Hepatocyte (in vitro differentiated cells): ENCODE results near the gene UBQLN1. TPM values are rescaled to one million over a fixed set of nuclear protein-coding genes. Genes with fewer than 3 reads are reported as not detected.

ENCODE experiments used
- DNase-seq: peaks from one replicate; pipeline ENCODE4 v3.0.0-alpha.2; 2016; ENCODE audit warnings: low spot score
- H2AFZ ChIP-seq: fragments of 200-600 bp; sonication (generic); 2 replicates; pipeline ENCODE4 v1.6.0; 2016; ENCODE audit warnings: antibody characterized with exemption, mild to moderate bottlenecking
- H3K27ac ChIP-seq: fragments of 200-600 bp; sonication (generic); 2 replicates; pipeline ENCODE4 v1.5.1; 2016; ENCODE audit warnings: mild to moderate bottlenecking
- H3K27me3 ChIP-seq: fragments of 200-600 bp; sonication (generic); 2 replicates; pipeline ENCODE4 v1.6.1; 2016
- H3K36me3 ChIP-seq: fragments of 200-600 bp; sonication (generic); replicated peaks from 2 replicates; pipeline ENCODE4 v1.5.1; 2016; ENCODE audit warnings: low read depth; ENCODE audit not compliant: insufficient read depth
- H3K4me1 ChIP-seq: fragments of 200-600 bp; sonication (generic); 2 replicates; pipeline ENCODE4 v1.5.1; 2016; ENCODE audit warnings: mild to moderate bottlenecking, moderate library complexity; ENCODE audit not compliant: insufficient read depth
- H3K4me2 ChIP-seq: fragments of 200-600 bp; sonication (generic); 2 replicates; pipeline ENCODE4 v1.6.0; 2016
- H3K4me3 ChIP-seq: fragments of 200-600 bp; sonication (generic); 2 replicates; pipeline ENCODE4 v1.5.1; 2016; ENCODE audit warnings: mild to moderate bottlenecking
- H3K79me2 ChIP-seq: fragments of 200-600 bp; sonication (generic); 2 replicates; pipeline ENCODE4 v1.6.0; 2017; ENCODE audit warnings: mild to moderate bottlenecking
- H3K9me2 ChIP-seq: fragments of 200-600 bp; sonication (generic); replicated peaks from 2 replicates; pipeline ENCODE4 v1.6.0; 2017; ENCODE audit warnings: mild to moderate bottlenecking; ENCODE audit not compliant: insufficient read depth
- H3K9me3 ChIP-seq: fragments of 200-600 bp; sonication (generic); 2 replicates; pipeline ENCODE4 v1.5.1; 2016; ENCODE audit warnings: low read depth, mild to moderate bottlenecking
- H4K20me1 ChIP-seq: fragments of 200-600 bp; sonication (generic); 2 replicates; pipeline ENCODE4 v1.6.0; 2016; ENCODE audit warnings: mild to moderate bottlenecking; ENCODE audit not compliant: insufficient read depth, poor library complexity, severe bottlenecking
- EZH2 ChIP-seq: fragments of 200-600 bp; sonication (generic); IDR thresholded peaks from 2 replicates; pipeline ENCODE4 v1.6.1; 2016; ENCODE audit warnings: antibody characterized with exemption, mild to moderate bottlenecking, borderline replicate concordance
- EZH2phosphoT487 ChIP-seq: fragments of 200-600 bp; sonication (generic); IDR thresholded peaks from one replicate; pipeline ENCODE4 v1.6.1; 2018; ENCODE audit warnings: antibody characterized with exemption, mild to moderate bottlenecking, low read depth, moderate library complexity; ENCODE audit not compliant: unreplicated experiment, severe bottlenecking
- WGBS: methylation state at CpG from one replicate; pipeline ENCODE4 v1.1.6; 2016; ENCODE audit warnings: low lambda C conversion rate; ENCODE audit errors: missing lambda C conversion rate; 5-methylcytosine and 5-hydroxymethylcytosine counted together
- polyA plus RNA-seq: library from polyadenylated mRNA; unstranded; fragments of >200 nt; fragmentation: Nextera tagmentation; extraction: Ambion mirVana; gene quantifications from 2 replicates; pipeline ENCODE4 v1.2.1, GENCODE V29; 2016
- total RNA-seq: library from RNA; depleted of rRNA; stranded (reverse); fragments of >200 nt; gene quantifications from 2 replicates; pipeline ENCODE4 v1.2.3, GENCODE V29; 2014
- TF ChIP-seq, protein P1 (sequence below): fragments of 200-600 bp; sonication (generic); IDR thresholded peaks from 2 replicates; pipeline ENCODE4 v1.5.1; 2016; ENCODE audit warnings: antibody characterized with exemption, mild to moderate bottlenecking; ENCODE audit not compliant: poor library complexity

UBQLN1 gene
- total and polyA plus RNA-seq, 2 experiments from 2014 or later = 42.6 to 97.1 TPM

- no peak overlapping the region for H2AFZ ChIP-seq
- no peak overlapping the region for H3K4me2 ChIP-seq
- H4K20me1 ChIP-seq = no peaks in the 10 kb centered on the region
- H3K4me1 ChIP-seq = no peaks in the 10 kb centered on the region
- no peaks in the 10 kb centered on the region for H3K9me2 ChIP-seq
- H3K36me3 ChIP-seq = peaks cover 7% of the 10 kb centered on the region
- no peaks in the 10 kb centered on the region for H3K27me3 ChIP-seq
- TF ChIP-seq, protein P1, sequence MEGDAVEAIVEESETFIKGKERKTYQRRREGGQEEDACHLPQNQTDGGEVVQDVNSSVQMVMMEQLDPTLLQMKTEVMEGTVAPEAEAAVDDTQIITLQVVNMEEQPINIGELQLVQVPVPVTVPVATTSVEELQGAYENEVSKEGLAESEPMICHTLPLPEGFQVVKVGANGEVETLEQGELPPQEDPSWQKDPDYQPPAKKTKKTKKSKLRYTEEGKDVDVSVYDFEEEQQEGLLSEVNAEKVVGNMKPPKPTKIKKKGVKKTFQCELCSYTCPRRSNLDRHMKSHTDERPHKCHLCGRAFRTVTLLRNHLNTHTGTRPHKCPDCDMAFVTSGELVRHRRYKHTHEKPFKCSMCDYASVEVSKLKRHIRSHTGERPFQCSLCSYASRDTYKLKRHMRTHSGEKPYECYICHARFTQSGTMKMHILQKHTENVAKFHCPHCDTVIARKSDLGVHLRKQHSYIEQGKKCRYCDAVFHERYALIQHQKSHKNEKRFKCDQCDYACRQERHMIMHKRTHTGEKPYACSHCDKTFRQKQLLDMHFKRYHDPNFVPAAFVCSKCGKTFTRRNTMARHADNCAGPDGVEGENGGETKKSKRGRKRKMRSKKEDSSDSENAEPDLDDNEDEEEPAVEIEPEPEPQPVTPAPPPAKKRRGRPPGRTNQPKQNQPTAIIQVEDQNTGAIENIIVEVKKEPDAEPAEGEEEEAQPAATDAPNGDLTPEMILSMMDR = no peak
- TF ChIP-seq EZH2 (no peak), EZH2phosphoT487 (no peak)
- H3K9me3 ChIP-seq = no peaks in the 10 kb centered on the region
- peaks cover 65% of the 10 kb centered on the region for H3K79me2 ChIP-seq
- no peak overlapping the region for H3K27ac ChIP-seq
- 98% methylated on average over 1 of the region's 1 CpG for whole genome bisulfite sequencing
- DNase-seq = no peak
- H3K4me3 ChIP-seq = no peak overlapping the region
These were observed 32.3 kb downstream of the UBQLN1 start for GRCh38 chr9:83675466-83675865.

DNA sequence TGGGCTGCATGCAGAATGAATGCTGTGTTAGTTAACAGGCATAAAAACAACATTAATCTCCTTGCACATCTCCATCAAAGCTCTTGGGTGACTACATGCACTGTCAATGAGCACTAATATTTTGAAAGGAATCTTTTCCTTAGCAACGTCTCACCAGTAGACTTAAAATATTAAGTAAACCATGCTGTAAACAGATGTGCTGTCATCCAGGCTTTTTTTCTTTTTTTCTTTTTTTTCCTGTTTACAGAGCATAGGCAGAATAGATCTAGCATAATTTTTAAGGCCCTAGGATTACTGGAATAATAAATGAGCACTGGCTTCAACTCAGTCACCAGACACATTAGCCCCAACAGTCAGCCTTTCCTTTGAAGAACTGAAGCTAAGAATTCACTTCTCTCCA, 36.3 kb downstream of the UBQLN1 start:
- Histone ChIP-seq H3K36me3 (no peaks in the 10 kb centered on the region), H4K20me1 (peaks cover 7% of the 10 kb centered on the region), H3K27me3 (no peaks in the 10 kb centered on the region), H3K4me3 (no peak overlapping the region), H3K27ac (no peak overlapping the region), H3K4me2 (no peak overlapping the region), H3K4me1 (peaks cover 5% of the 10 kb centered on the region), H3K9me2 (no peaks in the 10 kb centered on the region), H2AFZ (no peak overlapping the region), H3K79me2 (peaks cover 52% of the 10 kb centered on the region), H3K9me3 (no peaks in the 10 kb centered on the region)
- WGBS = 90% methylated on average over 1 of the region's 1 CpG
- DNase-seq = no peak
- TF ChIP-seq, protein P1 = no peak
- TF ChIP-seq EZH2phosphoT487 (no peak), EZH2 (no peak)

- TF ChIP-seq, protein P1 = no peak
- TF ChIP-seq EZH2 = no peak
- TF ChIP-seq EZH2phosphoT487 = no peak
These were observed 37.4 kb downstream of the UBQLN1 start for GRCh38 chr9:83670381-83670780.

GRCh38 chr9:83669067-83669466, 38.7 kb downstream of the UBQLN1 start:
- no peak overlapping the region for H3K27ac ChIP-seq
- H3K4me3 ChIP-seq = no peak overlapping the region
- peaks cover 10% of the 10 kb centered on the region for H4K20me1 ChIP-seq
- no peak for DNase-seq
- H2AFZ ChIP-seq = no peak overlapping the region
- no peaks in the 10 kb centered on the region for H3K27me3 ChIP-seq
- 97% methylated on average over 1 of the region's 1 CpG for WGBS
- no peaks in the 10 kb centered on the region for H3K9me2 ChIP-seq
- H3K9me3 ChIP-seq = no peaks in the 10 kb centered on the region
- no peak overlapping the region for H3K4me2 ChIP-seq
- peaks cover 38% of the 10 kb centered on the region for H3K79me2 ChIP-seq
- H3K4me1 ChIP-seq = peaks cover 5% of the 10 kb centered on the region
- TF ChIP-seq EZH2phosphoT487 = no peak
- TF ChIP-seq EZH2 = no peak
- TF ChIP-seq, protein P1 = no peak
- no peaks in the 10 kb centered on the region for H3K36me3 ChIP-seq

More at GRCh38 chr9:83670381-83670780, 37.4 kb downstream of the UBQLN1 start:
- WGBS = 97% methylated on average over 5 of the region's 5 CpGs
- Histone ChIP-seq H3K4me1 (peaks cover 5% of the 10 kb centered on the region), H3K4me3 (no peak overlapping the region), H3K4me2 (no peak overlapping the region), H3K27me3 (no peaks in the 10 kb centered on the region), H3K36me3 (no peaks in the 10 kb centered on the region), H3K9me2 (no peaks in the 10 kb centered on the region), H3K9me3 (no peaks in the 10 kb centered on the region), H3K79me2 (peaks cover 51% of the 10 kb centered on the region), H4K20me1 (peaks cover 10% of the 10 kb centered on the region), H2AFZ (no peak overlapping the region), H3K27ac (no peak overlapping the region)
- no peak for DNase-seq
